Measurements from ENCODE around the gene NVL.
A peak's percentile ranks its signal among the peaks of the same experiment; 100 is the strongest.

DNA sequence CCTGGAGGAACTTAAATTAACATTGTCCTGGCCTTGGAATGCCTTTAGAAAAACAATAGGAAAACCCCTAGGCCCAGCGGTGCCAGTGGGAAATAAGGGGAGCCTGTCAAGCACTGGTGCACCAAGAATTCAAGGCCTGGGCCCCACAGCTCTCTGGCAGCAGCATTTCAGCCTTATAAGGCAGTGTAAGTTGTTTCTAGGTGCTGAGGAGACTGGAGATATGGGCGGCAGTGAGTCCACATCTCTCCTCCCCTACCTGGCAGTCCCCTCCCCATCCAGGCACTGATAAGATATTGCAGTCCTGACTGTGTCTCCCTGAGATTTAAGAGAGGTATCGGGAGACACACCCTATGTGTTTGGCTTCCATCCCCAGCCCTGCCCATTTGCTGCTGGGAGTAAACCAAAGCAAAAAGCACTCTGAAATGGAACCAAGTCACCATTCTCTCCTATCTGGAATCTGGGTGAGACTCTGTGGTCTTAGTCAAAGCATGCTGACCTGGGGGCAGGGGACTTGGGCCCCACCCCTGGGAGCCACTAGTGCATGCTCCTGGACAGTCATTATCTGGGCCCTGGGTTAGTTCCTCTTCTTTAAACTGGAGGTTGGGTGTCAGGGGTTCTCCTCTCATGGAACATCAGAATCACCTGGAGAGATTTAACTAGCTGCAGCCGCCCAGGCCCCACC, 116.4 kb downstream of the NVL start:
- TF ChIP-seq POLR2AphosphoS5 (IDR thresholded peaks at IDR 0.05; ENCODE audit: low read depth, low read length): no peak; the same call in 1 of the 2 replicates
- peak; percentile 26 to 62 for TF ChIP-seq POLR2A (IDR thresholded peaks at IDR 0.05; ENCODE audit: control extremely low read depth in 1 of 2, low read depth in 2 of 2, low read length in 2 of 2)
- no peak for TF ChIP-seq SP4 (IDR thresholded peaks at IDR 0.05; ENCODE audit: low read length)
- TF ChIP-seq EZH2 (IDR thresholded peaks at IDR 0.05; ENCODE audit: low read depth, low read length, severe bottlenecking): no peak
- TF ChIP-seq CTCF (IDR thresholded peaks at IDR 0.05; ENCODE audit: control extremely low read depth in 1 of 3, insufficient read depth in 1 of 3, low read depth in 1 of 3, low read length in 3 of 3): no peak
- TF ChIP-seq MAFK (IDR thresholded peaks at IDR 0.05; ENCODE audit: low read depth, low read length): no peak
- TF ChIP-seq RAD21 (IDR thresholded peaks at IDR 0.05 in 1 of 2, conservative IDR thresholded peaks at IDR 0.05 in 1 of 2; ENCODE audit: low read depth in 2 of 2, low read length in 2 of 2): no peak
- TF ChIP-seq TBP (IDR thresholded peaks at IDR 0.05; ENCODE audit: low read depth, low read length): 0 out of 2 replicates have a peak, but pooled peaks have one; percentile 24
- no peak for TF ChIP-seq CBX5 (IDR thresholded peaks at IDR 0.05; ENCODE audit: low read depth, low read length)
- TF ChIP-seq MAX (IDR thresholded peaks at IDR 0.05): 0 out of 2 replicates have a peak, but pooled peaks have one; percentile 6
- no peak for TF ChIP-seq SP1 (IDR thresholded peaks at IDR 0.05; ENCODE audit: low read depth, low read length)
- no peak for TF ChIP-seq RBBP5 (IDR thresholded peaks at IDR 0.05; ENCODE audit: borderline replicate concordance, low read depth, low read length)
- no peak; the same call in 1 of the 2 replicates for TF ChIP-seq RFX5 (IDR thresholded peaks at IDR 0.05; ENCODE audit: borderline replicate concordance, low read depth, low read length)
- TF ChIP-seq RNF2 (IDR thresholded peaks at IDR 0.05; ENCODE audit: borderline replicate concordance, low read depth, low read length, missing control alignments, poor library complexity, severe bottlenecking): no peak

Measured in H1 (cell line).